Nephron progenitor cell (in vitro differentiated cells): ENCODE measurements around the gene NME9.
A peak's percentile ranks its signal among the peaks of the same experiment; 100 is the strongest.

Experiments used
- DNase-seq: peaks from one replicate; pipeline ENCODE4 v3.0.0; 2021
- H3K27ac Mint-ChIP-seq: 2 replicates; pipeline ENCODE4 v1.8.0; 2021; ENCODE audit warnings: mild to moderate bottlenecking, moderate library complexity, mixed read lengths
- H3K27me3 Mint-ChIP-seq: 2 replicates; pipeline ENCODE4 v1.8.0; 2021; ENCODE audit warnings: mild to moderate bottlenecking, low read depth, mixed read lengths; ENCODE audit not compliant: poor library complexity
- H3K36me3 Mint-ChIP-seq: 2 replicates; pipeline ENCODE4 v1.8.0; 2021; ENCODE audit warnings: low read depth, mixed read lengths
- H3K4me1 Mint-ChIP-seq: 2 replicates; pipeline ENCODE4 v1.8.0; 2021; ENCODE audit warnings: mixed read lengths
- H3K4me3 Mint-ChIP-seq: 2 replicates; pipeline ENCODE4 v1.8.0; 2021; ENCODE audit warnings: mild to moderate bottlenecking, moderate library complexity, mixed read lengths
- H3K9me3 Mint-ChIP-seq: 2 replicates; pipeline ENCODE4 v1.8.0; 2021; ENCODE audit warnings: mild to moderate bottlenecking, moderate library complexity, mixed read lengths
- TF ChIP-seq, protein P1 (sequence below): fragments of 200-600 bp; sonication (generic); IDR thresholded peaks from 2 replicates; pipeline ENCODE4 v1.5.0; 2021; ENCODE audit warnings: antibody characterized with exemption

The NME9 gene

DNA sequence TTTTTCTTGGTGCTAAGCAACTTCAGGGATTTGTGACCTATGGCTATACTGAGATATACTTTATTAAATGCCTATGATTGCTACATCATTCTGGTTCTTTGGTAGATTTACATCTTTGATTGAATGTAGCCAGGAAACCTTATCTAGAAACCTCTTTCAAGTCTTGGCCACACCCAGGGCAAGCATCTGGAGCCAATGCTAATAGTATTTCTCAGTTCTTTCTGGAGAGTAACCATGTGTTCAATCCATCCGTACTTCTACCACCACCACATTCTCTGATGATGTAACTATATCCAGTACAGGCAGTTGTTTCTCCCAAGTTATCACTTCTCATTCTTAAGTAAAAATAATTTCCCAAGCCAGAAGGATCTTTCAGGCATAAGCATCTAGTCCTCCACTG, 69.0 kb downstream of the NME9 start:
- H3K4me3 Mint-ChIP-seq: no peak overlapping the region
- no peaks in the 10 kb centered on the region for H3K9me3 Mint-ChIP-seq
- no peaks in the 10 kb centered on the region for H3K4me1 Mint-ChIP-seq
- DNase-seq: no peak
- peaks cover 15% of the 10 kb centered on the region for H3K36me3 Mint-ChIP-seq
- no peak overlapping the region for H3K27ac Mint-ChIP-seq
- H3K27me3 Mint-ChIP-seq: no peaks in the 10 kb centered on the region
- TF ChIP-seq, protein P1, sequence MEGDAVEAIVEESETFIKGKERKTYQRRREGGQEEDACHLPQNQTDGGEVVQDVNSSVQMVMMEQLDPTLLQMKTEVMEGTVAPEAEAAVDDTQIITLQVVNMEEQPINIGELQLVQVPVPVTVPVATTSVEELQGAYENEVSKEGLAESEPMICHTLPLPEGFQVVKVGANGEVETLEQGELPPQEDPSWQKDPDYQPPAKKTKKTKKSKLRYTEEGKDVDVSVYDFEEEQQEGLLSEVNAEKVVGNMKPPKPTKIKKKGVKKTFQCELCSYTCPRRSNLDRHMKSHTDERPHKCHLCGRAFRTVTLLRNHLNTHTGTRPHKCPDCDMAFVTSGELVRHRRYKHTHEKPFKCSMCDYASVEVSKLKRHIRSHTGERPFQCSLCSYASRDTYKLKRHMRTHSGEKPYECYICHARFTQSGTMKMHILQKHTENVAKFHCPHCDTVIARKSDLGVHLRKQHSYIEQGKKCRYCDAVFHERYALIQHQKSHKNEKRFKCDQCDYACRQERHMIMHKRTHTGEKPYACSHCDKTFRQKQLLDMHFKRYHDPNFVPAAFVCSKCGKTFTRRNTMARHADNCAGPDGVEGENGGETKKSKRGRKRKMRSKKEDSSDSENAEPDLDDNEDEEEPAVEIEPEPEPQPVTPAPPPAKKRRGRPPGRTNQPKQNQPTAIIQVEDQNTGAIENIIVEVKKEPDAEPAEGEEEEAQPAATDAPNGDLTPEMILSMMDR: no peak

GRCh38 chr3:138259126-138259525, 70.5 kb downstream of the NME9 start:
- TF ChIP-seq, protein P1: no peak
- Mint-ChIP-seq H3K4me3 (no peak overlapping the region), H3K27me3 (no peaks in the 10 kb centered on the region), H3K36me3 (peaks cover 24% of the 10 kb centered on the region), H3K9me3 (no peaks in the 10 kb centered on the region), H3K27ac (no peak overlapping the region), H3K4me1 (no peaks in the 10 kb centered on the region)
- no peak for DNase-seq

- DNase-seq: no peak
- H3K4me3 Mint-ChIP-seq: no peak overlapping the region
- peaks cover 25% of the 10 kb centered on the region for H3K36me3 Mint-ChIP-seq
- no peaks in the 10 kb centered on the region for H3K9me3 Mint-ChIP-seq
- peak overlapping the region; percentile 52 for H3K27ac Mint-ChIP-seq
- no peaks in the 10 kb centered on the region for H3K4me1 Mint-ChIP-seq
- TF ChIP-seq, protein P1: no peak
- H3K27me3 Mint-ChIP-seq: no peaks in the 10 kb centered on the region
These were observed 71.7 kb downstream of the NME9 start for GRCh38 chr3:138257986-138258385.

GRCh38 chr3:138256022-138256421, 73.6 kb downstream of the NME9 start:
- no peak overlapping the region for H3K27ac Mint-ChIP-seq
- H3K9me3 Mint-ChIP-seq: no peaks in the 10 kb centered on the region
- no peak overlapping the region for H3K4me3 Mint-ChIP-seq
- TF ChIP-seq, protein P1: no peak
- no peaks in the 10 kb centered on the region for H3K27me3 Mint-ChIP-seq
- no peaks in the 10 kb centered on the region for H3K4me1 Mint-ChIP-seq
- peaks cover 33% of the 10 kb centered on the region for H3K36me3 Mint-ChIP-seq
- DNase-seq: no peak

DNA sequence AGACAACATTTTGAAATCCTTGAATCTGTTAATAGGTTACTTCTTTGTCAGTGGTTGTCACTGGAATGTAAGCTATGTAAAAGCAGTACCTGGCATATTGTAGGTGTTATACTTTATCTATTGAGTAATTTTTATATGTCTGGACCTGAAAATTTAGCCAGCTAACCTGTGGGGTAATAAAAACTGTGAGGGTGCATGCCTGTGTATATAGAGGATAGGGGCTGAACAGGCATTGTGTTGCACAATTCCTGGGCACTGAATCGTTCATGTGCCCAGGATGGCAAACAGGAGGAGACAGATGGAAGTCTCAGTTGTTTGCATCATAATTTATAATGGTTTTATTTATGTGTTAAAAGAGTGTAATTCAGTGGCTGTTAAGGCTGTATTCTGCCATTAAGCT, 75.4 kb downstream of the NME9 start:
- Mint-ChIP-seq H3K9me3 (no peaks in the 10 kb centered on the region), H3K27me3 (no peaks in the 10 kb centered on the region), H3K36me3 (peaks cover 48% of the 10 kb centered on the region), H3K4me3 (no peak overlapping the region), H3K27ac (no peak overlapping the region), H3K4me1 (no peaks in the 10 kb centered on the region)
- TF ChIP-seq, protein P1: no peak
- DNase-seq: no peak

DNA sequence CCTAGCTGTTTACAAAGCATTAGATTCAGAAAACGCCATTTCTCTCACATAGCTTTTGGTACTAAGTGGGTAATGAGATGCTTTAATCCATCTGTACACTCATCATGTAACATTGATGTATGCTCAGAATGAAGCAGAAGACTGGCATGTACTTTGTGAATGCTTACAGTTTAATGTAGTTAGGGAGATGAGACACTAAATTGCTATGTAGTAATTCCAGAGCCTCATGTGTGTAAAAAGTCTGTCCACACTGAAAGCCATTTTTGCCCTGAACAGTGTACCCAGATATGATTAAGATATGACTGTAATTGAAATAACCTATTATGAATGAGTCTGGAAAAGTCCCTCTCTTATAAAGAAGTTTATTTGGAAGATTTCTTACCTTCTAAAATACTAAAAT, 76.0 kb downstream of the NME9 start:
- Mint-ChIP-seq H3K36me3 (peaks cover 53% of the 10 kb centered on the region), H3K9me3 (no peaks in the 10 kb centered on the region), H3K4me1 (no peaks in the 10 kb centered on the region), H3K4me3 (no peak overlapping the region), H3K27ac (no peak overlapping the region), H3K27me3 (no peaks in the 10 kb centered on the region)
- no peak for DNase-seq
- TF ChIP-seq, protein P1: no peak
